ENCODE data around the gene WDR5B. TPM values are rescaled to one million over a fixed set of nuclear protein-coding genes. Genes with fewer than 3 reads are reported as not detected.

Gene WDR5B
- total and polyA plus RNA-seq, 2 experiments from 2014 or later: 1.9 to 8.2 TPM

- Histone ChIP-seq H3K27me3 (no peaks in the 10 kb centered on the region), H4K20me1 (ENCODE audit: insufficient read depth, poor library complexity, severe bottlenecking) (no peaks in the 10 kb centered on the region), H3K27ac (peak within 1 kb of the TSS; percentile 93), H3K4me1 (ENCODE audit: insufficient read depth) (peaks cover 7% of the 10 kb centered on the region), H3K9me2 (replicated peaks; ENCODE audit: insufficient read depth) (no peaks in the 10 kb centered on the region), H3K4me2 (peak within 1 kb of the TSS; percentile 86), H3K36me3 (replicated peaks; ENCODE audit: insufficient read depth, low read depth) (no peaks in the 10 kb centered on the region), H3K9me3 (ENCODE audit: low read depth) (no peaks in the 10 kb centered on the region), H2AFZ (peak within 1 kb of the TSS; percentile 97), H3K79me2 (peaks cover 73% of the 10 kb centered on the region), H3K4me3 (peak within 1 kb of the TSS; percentile 74)
- DNase-seq (ENCODE audit: low spot score): peak; percentile 97
- TF ChIP-seq EZH2phosphoT487 (IDR thresholded peaks at IDR 0.05; ENCODE audit: low read depth, severe bottlenecking, unreplicated experiment) (no peak), CTCF (IDR thresholded peaks at IDR 0.05; ENCODE audit: poor library complexity) (peak; percentile 59), EZH2 (IDR thresholded peaks at IDR 0.05; ENCODE audit: borderline replicate concordance) (no peak)
- WGBS (ENCODE audit: low lambda C conversion rate, missing lambda C conversion rate): 2% methylated on average over 51 of the region's 52 CpGs
Observed at GRCh38 chr3:122383771-122384697, 31.8 kb downstream of the WDR5B start, which contains the start of gene FAM162A. Gene FAM162A (plus strand): TSS chr3:122384182. CDS start chr3:122384266, 84 bp downstream.

GRCh38 chr3:122382888-122383666, 32.8 kb downstream of the WDR5B start, which contains the start of gene MIX23:
Gene MIX23 (minus strand): TSS chr3:122383231. CDS start chr3:122383224, 7 bp downstream.
- H3K4me3 ChIP-seq: peak within 1 kb of the TSS; percentile 74
- WGBS (ENCODE audit: low lambda C conversion rate, missing lambda C conversion rate): 4% methylated on average over 29 of the region's 31 CpGs
- peaks cover 7% of the 10 kb centered on the region for H3K4me1 ChIP-seq (ENCODE audit: insufficient read depth)
- no peaks in the 10 kb centered on the region for H3K9me2 ChIP-seq (replicated peaks; ENCODE audit: insufficient read depth)
- peak within 1 kb of the TSS; percentile 93 for H3K27ac ChIP-seq
- H3K36me3 ChIP-seq (replicated peaks; ENCODE audit: insufficient read depth, low read depth): no peaks in the 10 kb centered on the region
- peaks cover 79% of the 10 kb centered on the region for H3K79me2 ChIP-seq
- DNase-seq (ENCODE audit: low spot score): peak; percentile 90
- H3K27me3 ChIP-seq: no peaks in the 10 kb centered on the region
- H3K9me3 ChIP-seq (ENCODE audit: low read depth): no peaks in the 10 kb centered on the region
- peak within 1 kb of the TSS; percentile 86 for H3K4me2 ChIP-seq
- no peak for TF ChIP-seq EZH2 (IDR thresholded peaks at IDR 0.05; ENCODE audit: borderline replicate concordance)
- no peak for TF ChIP-seq EZH2phosphoT487 (IDR thresholded peaks at IDR 0.05; ENCODE audit: low read depth, severe bottlenecking, unreplicated experiment)
- TF ChIP-seq CTCF (IDR thresholded peaks at IDR 0.05; ENCODE audit: poor library complexity): no peak
- peak within 1 kb of the TSS; percentile 97 for H2AFZ ChIP-seq
- H4K20me1 ChIP-seq (ENCODE audit: insufficient read depth, poor library complexity, severe bottlenecking): no peaks in the 10 kb centered on the region

GRCh38 chr3:122377975-122378374, 37.9 kb downstream of the WDR5B start:
- no peak for DNase-seq (ENCODE audit: low spot score)
- peaks cover 4% of the 10 kb centered on the region for H3K4me1 ChIP-seq (ENCODE audit: insufficient read depth)
- no peak overlapping the region for H3K4me3 ChIP-seq
- no peak overlapping the region for H3K4me2 ChIP-seq
- TF ChIP-seq EZH2 (IDR thresholded peaks at IDR 0.05; ENCODE audit: borderline replicate concordance) (no peak), CTCF (IDR thresholded peaks at IDR 0.05; ENCODE audit: poor library complexity) (no peak), EZH2phosphoT487 (IDR thresholded peaks at IDR 0.05; ENCODE audit: low read depth, severe bottlenecking, unreplicated experiment) (no peak)
- 51% methylated on average over 4 of the region's 4 CpGs for WGBS (ENCODE audit: low lambda C conversion rate, missing lambda C conversion rate)
- no peaks in the 10 kb centered on the region for H3K27me3 ChIP-seq
- no peaks in the 10 kb centered on the region for H3K36me3 ChIP-seq (replicated peaks; ENCODE audit: insufficient read depth, low read depth)
- H3K27ac ChIP-seq: peak overlapping the region; percentile 45
- no peaks in the 10 kb centered on the region for H4K20me1 ChIP-seq (ENCODE audit: insufficient read depth, poor library complexity, severe bottlenecking)
- peaks cover 80% of the 10 kb centered on the region for H3K79me2 ChIP-seq
- no peaks in the 10 kb centered on the region for H3K9me3 ChIP-seq (ENCODE audit: low read depth)
- no peak overlapping the region for H2AFZ ChIP-seq
- H3K9me2 ChIP-seq (replicated peaks; ENCODE audit: insufficient read depth): no peaks in the 10 kb centered on the region
